Measurements from ENCODE around the gene BCAS2. TPM values are rescaled to one million over a fixed set of nuclear protein-coding genes. Genes with fewer than 3 reads are reported as not detected.

Gene BCAS2
- total RNA-seq, 1 donor: 38.0 TPM

- Histone ChIP-seq H3K4me2 (ENCODE audit: insufficient read depth, low read length) (no peak overlapping the region), H3K4me3 (ENCODE audit: insufficient read depth, low read length) (no peak overlapping the region)
Observed at GRCh38 chr1:114589122-114589521, 7.7 kb upstream of the BCAS2 start.

GRCh38 chr1:114588196-114588689, 6.8 kb upstream of the BCAS2 start:
- Histone ChIP-seq H3K27ac (ENCODE audit: low read depth, low read length) (no peak overlapping the region), H3K36me3 (ENCODE audit: insufficient read depth, low read length) (no peaks in the 10 kb centered on the region), H4K20me1 (ENCODE audit: insufficient read depth, low read length) (no peaks in the 10 kb centered on the region), H3K27me3 (ENCODE audit: insufficient read depth, low read length) (no peaks in the 10 kb centered on the region), H3K4me1 (ENCODE audit: insufficient read depth, low read length) (no peaks in the 10 kb centered on the region), H2AFZ (ENCODE audit: low read length) (no peak overlapping the region), H3K4me3 (ENCODE audit: insufficient read depth, low read length) (no peak overlapping the region), H3K9me3 (ENCODE audit: low read depth, low read length) (no peaks in the 10 kb centered on the region), H3K79me2 (ENCODE audit: insufficient read depth, low read length) (no peaks in the 10 kb centered on the region), H3K4me2 (ENCODE audit: insufficient read depth, low read length) (no peak overlapping the region)
- DNase-seq (ENCODE audit: insufficient read length, low spot score, missing footprints): no peak
- TF ChIP-seq, protein P1, sequence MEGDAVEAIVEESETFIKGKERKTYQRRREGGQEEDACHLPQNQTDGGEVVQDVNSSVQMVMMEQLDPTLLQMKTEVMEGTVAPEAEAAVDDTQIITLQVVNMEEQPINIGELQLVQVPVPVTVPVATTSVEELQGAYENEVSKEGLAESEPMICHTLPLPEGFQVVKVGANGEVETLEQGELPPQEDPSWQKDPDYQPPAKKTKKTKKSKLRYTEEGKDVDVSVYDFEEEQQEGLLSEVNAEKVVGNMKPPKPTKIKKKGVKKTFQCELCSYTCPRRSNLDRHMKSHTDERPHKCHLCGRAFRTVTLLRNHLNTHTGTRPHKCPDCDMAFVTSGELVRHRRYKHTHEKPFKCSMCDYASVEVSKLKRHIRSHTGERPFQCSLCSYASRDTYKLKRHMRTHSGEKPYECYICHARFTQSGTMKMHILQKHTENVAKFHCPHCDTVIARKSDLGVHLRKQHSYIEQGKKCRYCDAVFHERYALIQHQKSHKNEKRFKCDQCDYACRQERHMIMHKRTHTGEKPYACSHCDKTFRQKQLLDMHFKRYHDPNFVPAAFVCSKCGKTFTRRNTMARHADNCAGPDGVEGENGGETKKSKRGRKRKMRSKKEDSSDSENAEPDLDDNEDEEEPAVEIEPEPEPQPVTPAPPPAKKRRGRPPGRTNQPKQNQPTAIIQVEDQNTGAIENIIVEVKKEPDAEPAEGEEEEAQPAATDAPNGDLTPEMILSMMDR (IDR thresholded peaks at IDR 0.05; ENCODE audit: extremely low read depth, low read depth, low read length): no peak

More at GRCh38 chr1:114589122-114589521, 7.7 kb upstream of the BCAS2 start:
- H3K27me3 ChIP-seq (ENCODE audit: insufficient read depth, low read length): no peaks in the 10 kb centered on the region
- no peak overlapping the region for H3K27ac ChIP-seq (ENCODE audit: low read depth, low read length)
- no peaks in the 10 kb centered on the region for H3K79me2 ChIP-seq (ENCODE audit: insufficient read depth, low read length)
- H3K4me1 ChIP-seq (ENCODE audit: insufficient read depth, low read length): no peaks in the 10 kb centered on the region
- H4K20me1 ChIP-seq (ENCODE audit: insufficient read depth, low read length): no peaks in the 10 kb centered on the region
- no peaks in the 10 kb centered on the region for H3K9me3 ChIP-seq (ENCODE audit: low read depth, low read length)
- TF ChIP-seq, protein P1 (IDR thresholded peaks at IDR 0.05; ENCODE audit: extremely low read depth, low read depth, low read length): no peak
- H2AFZ ChIP-seq (ENCODE audit: low read length): no peak overlapping the region
- DNase-seq (ENCODE audit: insufficient read length, low spot score, missing footprints): no peak
- no peaks in the 10 kb centered on the region for H3K36me3 ChIP-seq (ENCODE audit: insufficient read depth, low read length)

GRCh38 chr1:114587203-114587991, 6.0 kb upstream of the BCAS2 start:
- H2AFZ ChIP-seq (ENCODE audit: low read length): no peak overlapping the region
- no peaks in the 10 kb centered on the region for H3K36me3 ChIP-seq (ENCODE audit: insufficient read depth, low read length)
- no peak overlapping the region for H3K27ac ChIP-seq (ENCODE audit: low read depth, low read length)
- no peaks in the 10 kb centered on the region for H3K79me2 ChIP-seq (ENCODE audit: insufficient read depth, low read length)
- H3K4me1 ChIP-seq (ENCODE audit: insufficient read depth, low read length): peaks cover under 1% of the 10 kb centered on the region
- H4K20me1 ChIP-seq (ENCODE audit: insufficient read depth, low read length): no peaks in the 10 kb centered on the region
- no peak for DNase-seq (ENCODE audit: insufficient read length, low spot score, missing footprints)
- no peaks in the 10 kb centered on the region for H3K27me3 ChIP-seq (ENCODE audit: insufficient read depth, low read length)
- no peaks in the 10 kb centered on the region for H3K9me3 ChIP-seq (ENCODE audit: low read depth, low read length)
- H3K4me2 ChIP-seq (ENCODE audit: insufficient read depth, low read length): no peak overlapping the region
- H3K4me3 ChIP-seq (ENCODE audit: insufficient read depth, low read length): no peak overlapping the region
- TF ChIP-seq, protein P1 (IDR thresholded peaks at IDR 0.05; ENCODE audit: extremely low read depth, low read depth, low read length): no peak

DNA sequence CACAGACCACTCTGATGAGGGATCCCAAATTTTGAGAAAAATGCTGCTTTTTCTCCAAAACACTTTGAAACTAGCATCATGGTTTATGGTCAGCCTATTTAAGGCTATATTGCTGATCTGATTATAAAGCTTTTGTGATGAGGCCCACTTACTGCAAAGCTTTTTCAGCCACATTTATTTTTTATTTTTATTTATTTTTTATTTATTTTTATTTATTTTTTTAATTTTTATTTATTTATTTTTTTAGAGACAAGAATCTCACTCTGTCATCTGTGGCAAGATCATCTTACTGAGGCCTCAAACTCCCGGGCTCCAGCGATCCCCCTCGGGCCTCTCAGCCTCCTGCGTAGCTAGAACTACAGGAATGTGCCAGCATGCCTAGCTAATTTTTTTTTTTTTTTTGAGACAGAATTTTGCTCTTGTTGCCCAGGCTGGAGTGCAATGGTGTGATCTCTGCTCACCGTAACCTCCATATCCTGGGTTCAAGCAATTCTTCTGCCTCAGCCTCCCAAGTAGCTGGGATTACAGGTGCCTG, 5.2 kb upstream of the BCAS2 start:
- Histone ChIP-seq H3K27ac (ENCODE audit: low read depth, low read length) (no peak overlapping the region), H3K4me3 (ENCODE audit: insufficient read depth, low read length) (no peak overlapping the region), H2AFZ (ENCODE audit: low read length) (no peak overlapping the region), H3K36me3 (ENCODE audit: insufficient read depth, low read length) (no peaks in the 10 kb centered on the region), H4K20me1 (ENCODE audit: insufficient read depth, low read length) (no peaks in the 10 kb centered on the region), H3K4me1 (ENCODE audit: insufficient read depth, low read length) (peaks cover 7% of the 10 kb centered on the region), H3K79me2 (ENCODE audit: insufficient read depth, low read length) (no peaks in the 10 kb centered on the region), H3K9me3 (ENCODE audit: low read depth, low read length) (no peaks in the 10 kb centered on the region), H3K4me2 (ENCODE audit: insufficient read depth, low read length) (no peak overlapping the region), H3K27me3 (ENCODE audit: insufficient read depth, low read length) (no peaks in the 10 kb centered on the region)
- TF ChIP-seq, protein P1 (IDR thresholded peaks at IDR 0.05; ENCODE audit: extremely low read depth, low read depth, low read length): no peak
- DNase-seq (ENCODE audit: insufficient read length, low spot score, missing footprints): no peak
